HepG2 (cell line): ENCODE results near the gene CTNNA3. TPM values are rescaled to one million over a fixed set of nuclear protein-coding genes. Genes with fewer than 3 reads are reported as not detected.

ENCODE experiments used
- ATAC-seq: fragments of 200-7000 bp; cut with Tn5 transposase; 3 replicates; pipeline ENCODE4 v1.9.1; 2020; ENCODE audit warnings: mild to moderate bottlenecking, moderate library complexity
- BruUV-seq: library from RNA; stranded (reverse); fragments of 400-500 nt; replicated peaks from 2 replicates; lab custom pipeline; 2021; lab: Mats Ljungman, UMichigan
- CTCF ChIA-PET: fragments of 300-600 bp; formaldehyde crosslinking; extraction: SDS; loops from one replicate; lab custom pipeline; 2021; ENCODE audit warnings: low total read pairs, inconsistent platforms, low intra/inter-chr PET ratio; lab: Yijun Ruan, JAX
- POLR2A ChIA-PET: fragments of 350-600 bp; sonication (Branson Sonifier 250); formaldehyde crosslinking; loops from one replicate; lab custom pipeline; 2020; ENCODE audit warnings: antibody characterized with exemption, inconsistent platforms; lab: Yijun Ruan, JAX
- DNase-seq: peaks from one replicate; pipeline ENCODE4 v3.0.0-alpha.2; 2015; ENCODE audit warnings: low spot score
- FAIRE-seq: peaks from 3 replicates; lab custom pipeline; 2011; peaks lifted over from hg19 to GRCh38; lab: Jason Lieb, UNC
- H2AFZ ChIP-seq: one replicate; pipeline ENCODE4 v1.6.1; 2011; ENCODE audit warnings: low read length, inconsistent platforms
- H3K27ac ChIP-seq: fragments of 300-600 bp; 3 replicates; pipeline ENCODE4 v1.8.0; 2011; ENCODE audit warnings: mixed run types, mild to moderate bottlenecking, mixed read lengths, low read length, inconsistent platforms; ENCODE audit not compliant: insufficient read depth; ENCODE audit errors: extremely low read length
- H3K27me3 ChIP-seq, 2 experiments: fragments of 200-600 bp in 1 of 2; 2 replicates in 1 of 2; 3 replicates in 1 of 2; pipeline versions ENCODE4 v1.6.0 to v1.8.0; 2011; ENCODE audit warnings: low read length in 2 of 2, mild to moderate bottlenecking in 2 of 2, moderate library complexity in 2 of 2, inconsistent platforms in 1 of 2; ENCODE audit not compliant: insufficient read depth in 2 of 2, control insufficient read depth in 1 of 2
- H3K36me3 ChIP-seq, 2 experiments: fragments of 200-600 bp in 1 of 2; replicated peaks in 1 of 2; 2 replicates in 1 of 2; 3 replicates in 1 of 2; pipeline versions ENCODE4 v1.5.1 to v1.8.0; 2011; ENCODE audit warnings: low read length in 2 of 2, inconsistent platforms in 1 of 2; ENCODE audit not compliant: insufficient read depth in 2 of 2, control insufficient read depth in 1 of 2
- H3K4me1 ChIP-seq: 2 replicates; pipeline ENCODE4 v1.5.1; 2012; ENCODE audit warnings: low read length, inconsistent platforms; ENCODE audit not compliant: insufficient read depth
- H3K4me2 ChIP-seq: 2 replicates; pipeline ENCODE4 v1.6.0; 2011; ENCODE audit warnings: low read depth, low read length, inconsistent platforms
- H3K4me3 ChIP-seq, 3 experiments: fragments of 200-600 bp in 1 of 3; sonication (generic), shearing (Covaris generic) in 1 of 3; replicated peaks in 1 of 3; 2 replicates each; pipeline ENCODE4 v1.5.1; 2011 to 2016; ENCODE audit warnings: low read length in 3 of 3, inconsistent platforms in 2 of 3, low read depth in 2 of 3, mild to moderate bottlenecking in 2 of 3, control low read depth in 1 of 3, mixed read lengths in 1 of 3; ENCODE audit not compliant: insufficient read depth in 1 of 3
- H3K79me2 ChIP-seq: one replicate; pipeline ENCODE4 v1.6.1; 2011; ENCODE audit warnings: low read length, inconsistent platforms; ENCODE audit not compliant: insufficient read depth
- H3K9ac ChIP-seq: 2 replicates; pipeline ENCODE4 v1.6.0; 2011; ENCODE audit warnings: mild to moderate bottlenecking, low read depth, low read length, inconsistent platforms; ENCODE audit not compliant: insufficient read depth
- H3K9me3 ChIP-seq: 2 replicates; pipeline ENCODE4 v1.5.1; 2012; ENCODE audit warnings: mild to moderate bottlenecking, low read length
- H4K20me1 ChIP-seq: 2 replicates; pipeline ENCODE4 v1.6.0; 2011; ENCODE audit warnings: inconsistent platforms, mild to moderate bottlenecking, low read length, moderate library complexity; ENCODE audit not compliant: insufficient read depth
- FOXA3 ChIP-seq: IDR thresholded peaks from 2 replicates; pipeline ENCODE4 v1.6.1; 2016; ENCODE audit warnings: missing genetic modification reagents, missing compliant biosample characterization
- HNRNPLL ChIP-seq: fragments of 200-400 bp; formaldehyde crosslinking; IDR thresholded peaks from 2 replicates; pipeline ENCODE4 v1.6.1; 2017; ENCODE audit warnings: mild to moderate bottlenecking, low read depth, low read length; ENCODE audit not compliant: poor library complexity, severe bottlenecking
- PHF20 ChIP-seq: sonication (generic); formaldehyde crosslinking; IDR thresholded peaks from 2 replicates; pipeline ENCODE4 v1.5.0; 2020; ENCODE audit warnings: mild to moderate bottlenecking, missing genetic modification reagents
- SKIL ChIP-seq: sonication (generic); formaldehyde crosslinking; IDR thresholded peaks from 2 replicates; pipeline ENCODE4 v1.8.0; 2022; ENCODE audit warnings: missing genetic modification reagents, mild to moderate bottlenecking, moderate library complexity, borderline replicate concordance
- TRAFD1 ChIP-seq: sonication (generic); formaldehyde crosslinking; IDR thresholded peaks from 2 replicates; pipeline ENCODE4 v1.5.1; 2020; ENCODE audit warnings: missing genetic modification reagents, mild to moderate bottlenecking, borderline replicate concordance
- ZNF124 ChIP-seq: sonication (generic); formaldehyde crosslinking; IDR thresholded peaks from 2 replicates; pipeline ENCODE4 v1.4.0; 2020; ENCODE audit warnings: missing genetic modification reagents
- ZNF274 ChIP-seq: sonication (generic); formaldehyde crosslinking; IDR thresholded peaks from 2 replicates; pipeline ENCODE4 v1.5.1; 2020; ENCODE audit warnings: mild to moderate bottlenecking, missing genetic modification reagents
- ZNF562 ChIP-seq: sonication (generic); formaldehyde crosslinking; IDR thresholded peaks from 2 replicates; pipeline ENCODE4 v1.8.0; 2022; ENCODE audit warnings: missing genetic modification reagents, borderline replicate concordance
- ZNF652 ChIP-seq: IDR thresholded peaks from 2 replicates; pipeline ENCODE4 v1.6.1; 2016; ENCODE audit warnings: low read depth, borderline replicate concordance
- WGBS: methylation state at CpG from one replicate; pipeline ENCODE4 v1.1.6; 2017; ENCODE audit warnings: low lambda C conversion rate; 5-methylcytosine and 5-hydroxymethylcytosine counted together
- in situ Hi-C: cut with HindIII; loops from 2 replicates; pipeline ENCODE4 v1.10.0; 2017; ENCODE audit warnings: low pct_unique_long_range_greater_than_20kb; ENCODE audit not compliant: extremely low pct_ligation_motif_present
- intact Hi-C: fragments of 100-400 bp; cut with micrococcal nuclease; formaldehyde crosslinking; loops from one replicate; pipeline ENCODE4 v1.10.0; 2022; ENCODE audit not compliant: unreplicated experiment
- polyA plus RNA-seq, 8 experiments: library from polyadenylated mRNA; depleted of rRNA in 3 of 8; stranded (reverse) in 7 of 8; unstranded in 1 of 8; fragments of >200 nt; fragmentation: Illumina TruSeq in 4 of 8; extraction: Trizol in 4 of 8; gene quantifications; 2 replicates each; pipeline versions ENCODE4 v1.2.1 to v1.2.3, GENCODE V29; 2011 to 2016; ENCODE audit warnings: low read depth in 4 of 8, missing spikeins in 1 of 8, mixed read lengths in 1 of 8; ENCODE audit not compliant: insufficient read depth in 1 of 8
- total RNA-seq, 5 experiments: library from RNA; depleted of rRNA; stranded (reverse); fragments of >200 nt; fragmentation: Illumina TruSeq; extraction: Trizol; gene quantifications; 2 replicates each; pipeline ENCODE4 v1.2.3, GENCODE V29; 2016; ENCODE audit warnings: low read depth in 1 of 5

CTNNA3 gene
- total and polyA plus RNA-seq, 2 of the 13 experiments (the other 11 are each of a cell fraction or from before 2014, with no cell fraction given), result not detected

GRCh38 chr10:66773472-66773817, 922.5 kb downstream of the CTNNA3 start:
- Histone ChIP-seq H3K4me1 (no peaks in the 10 kb centered on the region), H3K27me3 (no peaks in the 10 kb centered on the region), H3K36me3 (no peaks in the 10 kb centered on the region), H4K20me1 (no peaks in the 10 kb centered on the region), H2AFZ (no peak overlapping the region), H3K9ac (no peak overlapping the region), H3K27ac (no peak overlapping the region), H3K9me3 (no peaks in the 10 kb centered on the region), H3K4me2 (no peak overlapping the region), H3K4me3 (no peak overlapping the region), H3K79me2 (no peaks in the 10 kb centered on the region)
- DNase-seq (no peak), FAIRE-seq (no peak), ATAC-seq (no peak)
- intact Hi-C loops, result no loop called here
- CTCF ChIA-PET, result no interaction called here
- WGBS, result 2% methylated on average over 6 of the region's 7 CpGs
- in situ Hi-C loops, result no loop called here
- POLR2A ChIA-PET, result no interaction called here
- TF ChIP-seq ZNF274 (CRISPR knock-in tag), result no peak
- no TSS peak for BruUV-seq

- BruUV-seq, result no TSS peak
- WGBS, result 28% methylated on average over 4 of the region's 4 CpGs
- POLR2A ChIA-PET, result no interaction called here
- TF ChIP-seq ZNF124 (CRISPR knock-in tag), result no peak
- TF ChIP-seq HNRNPLL, result no peak
- no peak for TF ChIP-seq SKIL (CRISPR knock-in tag)
- no peak for TF ChIP-seq PHF20 (CRISPR knock-in tag)
- TF ChIP-seq TRAFD1, result no peak
- no peak for TF ChIP-seq ZNF562 (CRISPR knock-in tag)
- TF ChIP-seq FOXA3, result no peak
- no peak for TF ChIP-seq ZNF652
Measured at GRCh38 chr10:66772548-66773471, 923.2 kb downstream of the CTNNA3 start.

More at GRCh38 chr10:66772548-66773471, 923.2 kb downstream of the CTNNA3 start:
- H4K20me1 ChIP-seq, result no peaks in the 10 kb centered on the region
- DNase-seq (no peak), ATAC-seq (no peak), FAIRE-seq (no peak)
- in situ Hi-C loops (no loop called here), intact Hi-C loops (no loop called here)
- CTCF ChIA-PET, result no interaction called here
- no peaks in the 10 kb centered on the region for H3K36me3 ChIP-seq
- no peaks in the 10 kb centered on the region for H3K27me3 ChIP-seq
- H3K4me3 ChIP-seq, result no peak overlapping the region
- no peaks in the 10 kb centered on the region for H3K9me3 ChIP-seq
- H2AFZ ChIP-seq, result no peak overlapping the region
- H3K79me2 ChIP-seq, result no peaks in the 10 kb centered on the region
- no peaks in the 10 kb centered on the region for H3K4me1 ChIP-seq
- H3K4me2 ChIP-seq, result no peak overlapping the region
- no peak overlapping the region for H3K9ac ChIP-seq
- no peak overlapping the region for H3K27ac ChIP-seq
